Neural progenitor cell (in vitro differentiated cells): ENCODE data around the gene KIF1B. TPM values are rescaled to one million over a fixed set of nuclear protein-coding genes. Genes with fewer than 3 reads are reported as not detected.

Experiments used
- DNase-seq: peaks from one replicate; pipeline ENCODE4 v3.0.0-alpha.2; 2016; ENCODE audit warnings: low spot score
- H2AFZ ChIP-seq: fragments of 200-600 bp; sonication (generic); replicated peaks from 2 replicates; pipeline ENCODE4 v1.6.1; 2016; ENCODE audit warnings: antibody characterized with exemption
- H3F3A ChIP-seq: fragments of 200-600 bp; sonication (generic); 2 replicates; pipeline ENCODE4 v1.6.1; 2016; ENCODE audit warnings: antibody characterized with exemption, low read depth
- H3K27ac ChIP-seq: fragments of 200-600 bp; sonication (generic); 2 replicates; pipeline ENCODE4 v1.5.1; 2016; ENCODE audit warnings: mild to moderate bottlenecking
- H3K27me3 ChIP-seq: fragments of 200-600 bp; sonication (generic); 2 replicates; pipeline ENCODE4 v1.6.1; 2016; ENCODE audit warnings: mild to moderate bottlenecking, moderate library complexity
- H3K36me3 ChIP-seq: fragments of 200-600 bp; sonication (generic); 2 replicates; pipeline ENCODE4 v1.5.1; 2016
- H3K4me1 ChIP-seq: fragments of 200-600 bp; sonication (generic); 2 replicates; pipeline ENCODE4 v1.6.1; 2016; ENCODE audit warnings: mixed run types
- H3K4me2 ChIP-seq: fragments of 200-600 bp; sonication (generic); 2 replicates; pipeline ENCODE4 v1.6.1; 2016
- H3K4me3 ChIP-seq: fragments of 200-600 bp; sonication (generic); 2 replicates; pipeline ENCODE4 v1.5.1; 2016
- H3K79me2 ChIP-seq: fragments of 200-600 bp; sonication (generic); 2 replicates; pipeline ENCODE4 v1.6.1; 2016; ENCODE audit warnings: low read depth
- H3K9ac ChIP-seq: fragments of 200-600 bp; sonication (generic); 2 replicates; pipeline ENCODE4 v1.6.1; 2016
- H3K9me3 ChIP-seq: fragments of 200-600 bp; sonication (generic); 2 replicates; pipeline ENCODE4 v1.5.1; 2016; ENCODE audit warnings: low read depth
- H4K20me1 ChIP-seq: fragments of 200-600 bp; sonication (generic); 2 replicates; pipeline ENCODE4 v1.6.1; 2016; ENCODE audit warnings: low read depth
- H3K27ac Mint-ChIP-seq: 3 replicates; pipeline ENCODE4 v1.8.0; 2021; ENCODE audit warnings: mixed read lengths
- H3K27me3 Mint-ChIP-seq: 2 replicates; pipeline ENCODE4 v1.8.0; 2022; ENCODE audit warnings: low read depth, mild to moderate bottlenecking, inconsistent platforms, moderate library complexity, mixed read lengths; ENCODE audit not compliant: insufficient read depth
- H3K36me3 Mint-ChIP-seq: 3 replicates; pipeline ENCODE4 v1.8.0; 2021; ENCODE audit warnings: mixed read lengths
- H3K4me1 Mint-ChIP-seq: 3 replicates; pipeline ENCODE4 v1.8.0; 2021; ENCODE audit warnings: mixed read lengths
- H3K4me3 Mint-ChIP-seq: 3 replicates; pipeline ENCODE4 v1.8.0; 2021; ENCODE audit warnings: mild to moderate bottlenecking, moderate library complexity, mixed read lengths
- H3K9me3 Mint-ChIP-seq: 3 replicates; pipeline ENCODE4 v1.8.0; 2020; ENCODE audit warnings: mixed read lengths
- CTCF ChIP-seq: fragments of 200-600 bp; sonication (generic); IDR thresholded peaks from 2 replicates; pipeline ENCODE4 v1.5.1; 2017; ENCODE audit warnings: antibody characterized with exemption, mild to moderate bottlenecking
- EZH2 ChIP-seq: fragments of 200-600 bp; sonication (generic); IDR thresholded peaks from 2 replicates; pipeline ENCODE4 v1.6.1; 2017; ENCODE audit warnings: antibody characterized with exemption, mild to moderate bottlenecking, moderate library complexity
- EZH2phosphoT487 ChIP-seq: fragments of 200-600 bp; sonication (generic); IDR thresholded peaks from 2 replicates; pipeline ENCODE4 v1.6.1; 2017; ENCODE audit warnings: antibody characterized with exemption
- total RNA-seq: library from RNA; depleted of rRNA; stranded (reverse); fragments of >200 nt; gene quantifications from 2 replicates; pipeline ENCODE4 v1.2.3, GENCODE V29; 2015; ENCODE audit warnings: low replicate concordance

KIF1B gene
- total RNA-seq, 1 donor from 2014 or later, result 52.0 TPM

- Histone ChIP-seq H2AFZ (no peak overlapping the region), H3K4me3 (no peak overlapping the region), H3K4me2 (no peak overlapping the region), H3K9ac (no peak overlapping the region), H3K36me3 (no peaks in the 10 kb centered on the region), H3K9me3 (no peaks in the 10 kb centered on the region), H3K27me3 (no peaks in the 10 kb centered on the region), H4K20me1 (peaks cover 64% of the 10 kb centered on the region), H3K27ac (no peak overlapping the region), H3K79me2 (peaks cover 77% of the 10 kb centered on the region), H3K4me1 (no peaks in the 10 kb centered on the region), H3F3A (no peaks in the 10 kb centered on the region)
- no peak overlapping the region for H3K4me3 Mint-ChIP-seq
- no peak for TF ChIP-seq CTCF
- TF ChIP-seq EZH2phosphoT487, result no peak
- TF ChIP-seq EZH2, result no peak
- peaks cover 23% of the 10 kb centered on the region for H3K36me3 Mint-ChIP-seq
- H3K27ac Mint-ChIP-seq, result no peak overlapping the region
- no peak for DNase-seq
- H3K4me1 Mint-ChIP-seq, result peaks cover 7% of the 10 kb centered on the region
- H3K9me3 Mint-ChIP-seq, result peaks cover 5% of the 10 kb centered on the region
- peaks cover 7% of the 10 kb centered on the region for H3K27me3 Mint-ChIP-seq
Observed at GRCh38 chr1:10232163-10232562, 21.8 kb downstream of the KIF1B start.

GRCh38 chr1:10236405-10237156 is 26.2 kb downstream of the KIF1B start:
- Mint-ChIP-seq H3K4me1 (peaks cover 9% of the 10 kb centered on the region), H3K9me3 (no peaks in the 10 kb centered on the region), H3K4me3 (no peak overlapping the region), H3K27ac (peak overlapping the region; percentile 32), H3K36me3 (peaks cover 26% of the 10 kb centered on the region), H3K27me3 (peaks cover 4% of the 10 kb centered on the region)
- no peak for TF ChIP-seq EZH2phosphoT487
- no peak for TF ChIP-seq EZH2
- no peak for TF ChIP-seq CTCF
- no peaks in the 10 kb centered on the region for H3K36me3 ChIP-seq
- H3K4me1 ChIP-seq, result no peaks in the 10 kb centered on the region
- H3F3A ChIP-seq, result peaks cover 2% of the 10 kb centered on the region
- H3K4me2 ChIP-seq, result no peak overlapping the region
- H3K9ac ChIP-seq, result no peak overlapping the region
- H3K79me2 ChIP-seq, result peaks cover 74% of the 10 kb centered on the region
- no peak overlapping the region for H3K27ac ChIP-seq
- no peak overlapping the region for H2AFZ ChIP-seq
- peaks cover 44% of the 10 kb centered on the region for H4K20me1 ChIP-seq
- H3K9me3 ChIP-seq, result no peaks in the 10 kb centered on the region
- no peaks in the 10 kb centered on the region for H3K27me3 ChIP-seq
- H3K4me3 ChIP-seq, result no peak overlapping the region
- DNase-seq, result no peak

DNA sequence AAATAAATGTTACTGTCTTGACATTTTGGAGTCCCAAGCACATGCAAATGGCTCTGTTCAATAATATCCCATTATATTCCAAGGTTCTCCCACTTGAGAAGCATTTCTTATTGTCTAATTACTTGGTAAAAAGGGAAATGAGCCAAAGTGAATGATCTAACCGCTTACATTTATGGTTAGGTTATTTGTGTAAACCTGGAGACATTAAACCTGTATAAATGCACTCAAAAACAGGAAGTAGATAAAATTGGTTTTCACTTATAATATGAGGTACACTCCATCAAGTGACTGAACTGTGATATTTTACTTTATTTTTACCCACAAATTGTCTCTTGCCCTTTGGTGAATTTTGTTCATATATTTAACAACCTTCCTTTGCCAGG is 26.8 kb downstream of the KIF1B start:
- DNase-seq, result no peak
- peaks cover 10% of the 10 kb centered on the region for H3K4me1 Mint-ChIP-seq
- H3K27ac ChIP-seq, result no peak overlapping the region
- no peaks in the 10 kb centered on the region for H3K4me1 ChIP-seq
- TF ChIP-seq EZH2phosphoT487, result no peak
- TF ChIP-seq CTCF, result no peak
- TF ChIP-seq EZH2, result no peak
- H3K36me3 Mint-ChIP-seq, result peaks cover 32% of the 10 kb centered on the region
- H4K20me1 ChIP-seq, result peaks cover 46% of the 10 kb centered on the region
- no peak overlapping the region for H3K4me3 Mint-ChIP-seq
- H2AFZ ChIP-seq, result no peak overlapping the region
- H3K27ac Mint-ChIP-seq, result peak overlapping the region; percentile 5
- H3K9ac ChIP-seq, result no peak overlapping the region
- H3K36me3 ChIP-seq, result no peaks in the 10 kb centered on the region
- H3K27me3 Mint-ChIP-seq, result peaks cover 4% of the 10 kb centered on the region
- H3K4me2 ChIP-seq, result no peak overlapping the region
- no peaks in the 10 kb centered on the region for H3K27me3 ChIP-seq
- no peaks in the 10 kb centered on the region for H3K9me3 ChIP-seq
- no peaks in the 10 kb centered on the region for H3K9me3 Mint-ChIP-seq
- no peak overlapping the region for H3K4me3 ChIP-seq
- peaks cover 2% of the 10 kb centered on the region for H3F3A ChIP-seq
- H3K79me2 ChIP-seq, result peaks cover 74% of the 10 kb centered on the region
